Gastrocnemius medialis (tissue), 4 donors: ENCODE measurements around the gene SPOCK1.

Experiments
- CTCF ChIP-seq, 5 experiments: fragments of 450-650 bp in 3 of 5; fragments of 200-600 bp in 2 of 5; sonication (generic) in 2 of 5; IDR thresholded peaks in 4 of 5; conservative IDR thresholded peaks in 1 of 5; 1 replicate in 4 of 5; 2 replicates in 1 of 5; pipeline ENCODE4 v1.5.1; 2016 to 2019; ENCODE audit warnings: antibody characterized with exemption in 5 of 5, mild to moderate bottlenecking in 3 of 5, moderate library complexity in 3 of 5
- POLR2A ChIP-seq, 2 donors: fragments of 450-650 bp; IDR thresholded peaks; one replicate each; pipeline ENCODE4 v1.6.1; 2017; ENCODE audit warnings: antibody characterized with exemption in 2 of 2, mild to moderate bottlenecking in 2 of 2, moderate library complexity in 2 of 2

- TF ChIP-seq CTCF (IDR thresholded peaks at IDR 0.05 in 4 of 5, conservative IDR thresholded peaks at IDR 0.05 in 1 of 5) (no peak), POLR2A (IDR thresholded peaks at IDR 0.05) (no peak)
These were observed 284.5 kb downstream of the SPOCK1 start for GRCh38 chr5:137214446-137215189.
